Brain microvascular endothelial cell (primary cell): ENCODE data around the gene SETD3.

Experiments
- DNase-seq: peaks from one replicate; pipeline ENCODE4 v3.0.0-alpha.2; 2020
- H3K27ac ChIP-seq: fragments of 250-450 bp; sonication (Bioruptor Pico); 2 replicates; pipeline ENCODE4 v1.5.1; 2020; ENCODE audit warnings: mild to moderate bottlenecking, moderate library complexity
- H3K27me3 ChIP-seq: fragments of 250-450 bp; sonication (Bioruptor Pico); replicated peaks from 2 replicates; pipeline ENCODE4 v1.5.1; 2020; ENCODE audit warnings: mild to moderate bottlenecking
- H3K36me3 ChIP-seq: fragments of 250-450 bp; sonication (Bioruptor Pico); replicated peaks from 2 replicates; pipeline ENCODE4 v1.5.1; 2020; ENCODE audit warnings: mild to moderate bottlenecking
- H3K4me3 ChIP-seq: 2 replicates; pipeline ENCODE4 v1.5.1; 2011; ENCODE audit warnings: low read depth, mild to moderate bottlenecking, control low read depth, low read length, moderate library complexity
- CTCF ChIP-seq: IDR thresholded peaks from 2 replicates; pipeline ENCODE4 v1.5.1; 2011; ENCODE audit warnings: low read depth, mild to moderate bottlenecking, moderate library complexity, low read length, control low read depth, inconsistent platforms; ENCODE audit errors: missing control alignments
- in situ Hi-C: cut with HindIII; loops from 2 replicates; pipeline ENCODE4 v1.10.0; 2017; ENCODE audit warnings: low sequenced_read_pairs, low pct_ligation_motif_present

SETD3 gene

GRCh38 chr14:99435327-99435726, 45.3 kb downstream of the SETD3 start:
- in situ Hi-C loops, result no loop called here
- Histone ChIP-seq H3K27ac (no peak overlapping the region), H3K4me3 (no peak overlapping the region), H3K36me3 (peaks cover 7% of the 10 kb centered on the region), H3K27me3 (no peaks in the 10 kb centered on the region)
- no peak for DNase-seq
- TF ChIP-seq CTCF, result no peak

- in situ Hi-C loops, result no loop called here
- no peak for TF ChIP-seq CTCF
- Histone ChIP-seq H3K27ac (no peak overlapping the region), H3K27me3 (no peaks in the 10 kb centered on the region), H3K36me3 (peaks cover 3% of the 10 kb centered on the region), H3K4me3 (no peak overlapping the region)
- peak; percentile 9 for DNase-seq
Observed at GRCh38 chr14:99432485-99432884, 48.2 kb downstream of the SETD3 start.

- H3K27me3 ChIP-seq, result no peaks in the 10 kb centered on the region
- H3K4me3 ChIP-seq, result no peak overlapping the region
- no peak for TF ChIP-seq CTCF
- H3K27ac ChIP-seq, result no peak overlapping the region
- DNase-seq, result no peak
- in situ Hi-C loops, result no loop called here
- peaks cover 3% of the 10 kb centered on the region for H3K36me3 ChIP-seq
Observed at GRCh38 chr14:99431986-99432385, 48.7 kb downstream of the SETD3 start.

- H3K4me3 ChIP-seq, result no peak overlapping the region
- in situ Hi-C loops, result no loop called here
Observed at GRCh38 chr14:99430491-99430890, 50.2 kb downstream of the SETD3 start.

GRCh38 chr14:99427632-99428300, 52.9 kb downstream of the SETD3 start:
- in situ Hi-C loops, result no loop called here
- Histone ChIP-seq H3K36me3 (peaks cover 3% of the 10 kb centered on the region), H3K4me3 (no peak overlapping the region), H3K27me3 (no peaks in the 10 kb centered on the region), H3K27ac (no peak overlapping the region)
- DNase-seq, result peak; percentile 30
- no peak for TF ChIP-seq CTCF

More at GRCh38 chr14:99430491-99430890, 50.2 kb downstream of the SETD3 start:
- Histone ChIP-seq H3K27me3 (no peaks in the 10 kb centered on the region), H3K36me3 (peaks cover 3% of the 10 kb centered on the region), H3K27ac (no peak overlapping the region)
- DNase-seq, result no peak
- peak; percentile 64 for TF ChIP-seq CTCF

- in situ Hi-C loops, result no loop called here
- H3K27ac ChIP-seq, result no peak overlapping the region
- peaks cover 3% of the 10 kb centered on the region for H3K36me3 ChIP-seq
Observed at GRCh38 chr14:99426813-99427346, 53.8 kb downstream of the SETD3 start.

More at GRCh38 chr14:99426813-99427346, 53.8 kb downstream of the SETD3 start:
- TF ChIP-seq CTCF, result no peak
- H3K4me3 ChIP-seq, result no peak overlapping the region
- no peak for DNase-seq
- no peaks in the 10 kb centered on the region for H3K27me3 ChIP-seq
